Measurements from ENCODE around the gene PIK3R2. TPM values are rescaled to one million over a fixed set of nuclear protein-coding genes. Genes with fewer than 3 reads are reported as not detected.

PIK3R2 gene
- total RNA-seq, 1 donor from 2014 or later, result 24.8 TPM

DNA sequence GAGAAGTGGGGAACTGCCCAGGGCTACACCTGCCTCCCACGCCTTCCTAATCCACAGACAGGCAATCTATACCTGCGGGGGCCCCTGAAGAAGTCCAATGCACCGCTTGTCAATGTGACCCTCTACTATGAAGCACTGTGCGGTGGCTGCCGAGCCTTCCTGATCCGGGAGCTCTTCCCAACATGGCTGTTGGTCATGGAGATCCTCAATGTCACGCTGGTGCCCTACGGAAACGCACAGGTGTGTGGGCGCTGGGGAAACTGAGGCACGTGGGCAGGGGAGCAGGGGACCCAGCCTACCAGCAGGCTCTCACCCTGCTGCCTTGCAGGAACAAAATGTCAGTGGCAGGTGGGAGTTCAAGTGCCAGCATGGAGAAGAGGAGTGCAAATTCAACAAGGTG is 22.0 kb downstream of the PIK3R2 start:
- H3K4me3 ChIP-seq, result peak overlapping the region in 1 of 2 donors; percentile 64
- intact Hi-C loops (cut with DNase I), result no loop called here

DNA sequence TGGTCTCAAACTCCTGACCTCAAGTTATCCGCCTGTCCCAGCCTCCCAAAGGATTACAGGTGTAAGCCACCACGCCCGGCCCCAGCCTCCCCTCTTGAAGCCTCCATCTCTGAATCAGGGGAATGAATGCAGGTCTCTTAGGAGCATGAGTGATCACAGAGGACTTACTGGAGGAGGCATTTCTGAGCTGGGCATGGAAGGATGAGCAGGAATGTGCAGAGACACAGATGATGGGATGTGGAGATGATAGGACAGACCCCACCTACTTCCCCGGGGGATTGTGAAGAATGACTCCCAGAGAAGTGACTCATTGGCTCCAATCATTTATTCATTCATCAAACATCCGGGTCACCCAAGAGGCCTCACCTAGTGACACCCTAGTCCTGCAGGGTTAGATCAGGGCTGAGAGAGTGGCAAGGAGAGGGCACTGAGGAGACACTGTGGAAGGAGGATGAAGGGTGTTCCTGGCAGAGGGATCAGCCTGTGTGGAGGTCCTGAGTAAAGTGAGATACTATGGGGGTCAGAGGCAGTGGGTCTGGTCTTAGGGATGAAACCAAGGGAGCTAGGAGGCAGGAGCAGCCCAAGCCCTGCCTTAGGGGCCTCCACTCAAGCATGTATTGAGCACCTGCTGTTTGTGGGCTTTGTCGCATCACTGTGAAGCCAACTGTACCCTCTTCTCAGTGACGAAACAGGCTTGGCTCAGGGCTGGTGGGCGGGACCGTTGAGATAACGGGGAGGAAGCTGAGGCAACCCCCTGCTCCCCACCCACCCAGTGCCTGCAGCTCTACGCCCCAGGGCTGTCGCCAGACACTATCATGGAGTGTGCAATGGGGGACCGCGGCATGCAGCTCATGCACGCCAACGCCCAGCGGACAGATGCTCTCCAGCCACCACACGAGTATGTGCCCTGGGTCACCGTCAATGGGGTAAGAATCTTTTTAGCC is 23.7 kb downstream of the PIK3R2 start:
- no peaks in the 10 kb centered on the region for H3K36me3 ChIP-seq
- no peak overlapping the region for H3K27ac ChIP-seq
- DNase-seq (ENCODE audit: extremely low spot score in 2 of 2), result peak in 1 of 2 donors; percentile 74
- H3K9me3 ChIP-seq, result no peaks in the 10 kb centered on the region
- intact Hi-C loops (cut with DNase I), result no loop called here
- H3K4me1 ChIP-seq, result peaks cover 16% of the 10 kb centered on the region
- H3K4me3 ChIP-seq, result no peak overlapping the region
- no peak for TF ChIP-seq POLR2AphosphoS5 (IDR thresholded peaks at IDR 0.05; ENCODE audit: insufficient read depth in 1 of 2, low read depth in 1 of 2)
- TF ChIP-seq POLR2A (IDR thresholded peaks at IDR 0.05), result no peak
- TF ChIP-seq, protein P1, sequence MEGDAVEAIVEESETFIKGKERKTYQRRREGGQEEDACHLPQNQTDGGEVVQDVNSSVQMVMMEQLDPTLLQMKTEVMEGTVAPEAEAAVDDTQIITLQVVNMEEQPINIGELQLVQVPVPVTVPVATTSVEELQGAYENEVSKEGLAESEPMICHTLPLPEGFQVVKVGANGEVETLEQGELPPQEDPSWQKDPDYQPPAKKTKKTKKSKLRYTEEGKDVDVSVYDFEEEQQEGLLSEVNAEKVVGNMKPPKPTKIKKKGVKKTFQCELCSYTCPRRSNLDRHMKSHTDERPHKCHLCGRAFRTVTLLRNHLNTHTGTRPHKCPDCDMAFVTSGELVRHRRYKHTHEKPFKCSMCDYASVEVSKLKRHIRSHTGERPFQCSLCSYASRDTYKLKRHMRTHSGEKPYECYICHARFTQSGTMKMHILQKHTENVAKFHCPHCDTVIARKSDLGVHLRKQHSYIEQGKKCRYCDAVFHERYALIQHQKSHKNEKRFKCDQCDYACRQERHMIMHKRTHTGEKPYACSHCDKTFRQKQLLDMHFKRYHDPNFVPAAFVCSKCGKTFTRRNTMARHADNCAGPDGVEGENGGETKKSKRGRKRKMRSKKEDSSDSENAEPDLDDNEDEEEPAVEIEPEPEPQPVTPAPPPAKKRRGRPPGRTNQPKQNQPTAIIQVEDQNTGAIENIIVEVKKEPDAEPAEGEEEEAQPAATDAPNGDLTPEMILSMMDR (IDR thresholded peaks at IDR 0.05), result no peak
- no peaks in the 10 kb centered on the region for H3K27me3 ChIP-seq

More for the DNA sequence above, 22.0 kb downstream of the PIK3R2 start:
- no peaks in the 10 kb centered on the region for H3K27me3 ChIP-seq
- no peaks in the 10 kb centered on the region for H3K36me3 ChIP-seq
- peaks cover 16% of the 10 kb centered on the region for H3K4me1 ChIP-seq
- no peaks in the 10 kb centered on the region for H3K9me3 ChIP-seq
- H3K27ac ChIP-seq, result no peak overlapping the region
- TF ChIP-seq POLR2AphosphoS5 (IDR thresholded peaks at IDR 0.05; ENCODE audit: insufficient read depth in 1 of 2, low read depth in 1 of 2) (no peak), POLR2A (IDR thresholded peaks at IDR 0.05) (no peak)
- TF ChIP-seq, protein P1 (IDR thresholded peaks at IDR 0.05), result no peak
- no peak for DNase-seq (ENCODE audit: extremely low spot score in 2 of 2)

DNA sequence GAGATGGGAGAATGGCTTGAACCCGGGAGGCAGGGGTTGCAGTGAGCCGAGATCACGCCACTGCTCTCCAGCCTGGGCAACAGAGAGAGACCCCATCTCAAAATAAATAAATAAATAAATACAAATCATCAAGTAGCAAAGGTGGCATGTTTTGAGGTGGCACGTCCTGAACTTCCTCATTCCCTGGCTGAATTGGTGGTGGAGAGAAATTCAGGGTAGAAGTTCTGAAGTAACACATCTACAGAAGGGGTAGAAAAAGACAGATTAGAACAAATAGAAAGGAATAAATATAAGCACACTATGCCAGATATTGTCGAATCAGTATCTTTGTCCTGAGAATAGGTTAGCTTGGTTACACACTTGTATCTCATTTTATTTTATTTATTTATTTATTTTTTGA is 27.0 kb downstream of the PIK3R2 start:
- intact Hi-C loops (cut with DNase I), result no loop called here
- no peaks in the 10 kb centered on the region for H3K9me3 ChIP-seq
- H3K27ac ChIP-seq, result no peak overlapping the region
- H3K27me3 ChIP-seq, result no peaks in the 10 kb centered on the region
- H3K4me3 ChIP-seq, result no peak overlapping the region
- H3K4me1 ChIP-seq, result peaks cover under 1% of the 10 kb centered on the region
- TF ChIP-seq POLR2AphosphoS5 (IDR thresholded peaks at IDR 0.05; ENCODE audit: insufficient read depth in 1 of 2, low read depth in 1 of 2) (no peak), POLR2A (IDR thresholded peaks at IDR 0.05) (no peak)
- TF ChIP-seq, protein P1 (IDR thresholded peaks at IDR 0.05), result no peak
- no peak for DNase-seq (ENCODE audit: extremely low spot score in 2 of 2)
- H3K36me3 ChIP-seq, result no peaks in the 10 kb centered on the region

DNA sequence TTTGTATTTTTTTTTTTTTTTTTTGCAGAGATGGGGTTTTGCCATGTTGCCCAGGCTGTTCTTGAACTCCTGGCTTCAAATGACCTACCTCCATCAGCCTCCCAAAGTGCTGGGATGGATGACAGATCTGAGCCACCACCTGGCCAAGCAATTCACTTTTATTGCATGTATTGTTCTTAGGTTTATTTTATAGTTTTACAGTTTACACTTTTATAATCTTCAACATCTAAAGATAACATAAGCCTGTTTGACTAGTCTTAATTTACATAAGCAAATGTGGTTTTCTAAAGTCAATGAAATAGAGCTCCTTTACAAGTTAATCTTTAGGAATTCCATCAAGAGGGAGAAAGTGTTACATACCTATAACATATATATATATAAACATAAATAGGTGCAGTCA is 30.6 kb downstream of the PIK3R2 start:
- no peak for DNase-seq (ENCODE audit: extremely low spot score in 2 of 2)
- TF ChIP-seq, protein P1 (IDR thresholded peaks at IDR 0.05), result no peak
- TF ChIP-seq POLR2A (IDR thresholded peaks at IDR 0.05), result no peak
- TF ChIP-seq POLR2AphosphoS5 (IDR thresholded peaks at IDR 0.05; ENCODE audit: insufficient read depth in 1 of 2, low read depth in 1 of 2), result no peak
- H3K4me3 ChIP-seq, result no peak overlapping the region
- no peaks in the 10 kb centered on the region for H3K9me3 ChIP-seq
- intact Hi-C loops (cut with DNase I), result no loop called here
- no peaks in the 10 kb centered on the region for H3K27me3 ChIP-seq
- no peak overlapping the region for H3K27ac ChIP-seq
- no peaks in the 10 kb centered on the region for H3K4me1 ChIP-seq
- H3K36me3 ChIP-seq, result no peaks in the 10 kb centered on the region

DNA sequence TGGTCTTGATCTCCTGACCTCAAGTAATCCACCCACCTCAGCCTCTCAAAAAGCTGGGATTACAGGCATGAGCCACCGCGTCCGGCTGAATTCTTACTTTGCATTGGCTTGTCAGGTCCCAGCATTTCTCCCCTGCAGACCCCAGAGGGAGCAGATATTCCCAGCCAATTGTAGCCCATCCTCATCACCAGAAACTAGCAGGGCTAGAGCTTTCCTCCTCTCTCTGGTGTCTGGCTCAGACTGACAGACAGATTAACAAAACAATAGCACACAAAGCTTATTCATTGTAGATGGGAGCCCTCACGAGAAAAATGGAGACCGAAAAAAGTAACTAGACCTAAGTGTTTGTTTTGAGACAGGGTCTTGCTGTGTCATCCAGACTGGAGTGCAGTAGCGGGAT is 32.6 kb downstream of the PIK3R2 start:
- Histone ChIP-seq H3K4me3 (no peak overlapping the region), H3K4me1 (no peaks in the 10 kb centered on the region), H3K27ac (no peak overlapping the region), H3K27me3 (no peaks in the 10 kb centered on the region), H3K9me3 (no peaks in the 10 kb centered on the region), H3K36me3 (no peaks in the 10 kb centered on the region)
- DNase-seq (ENCODE audit: extremely low spot score in 2 of 2), result no peak
- TF ChIP-seq POLR2A (IDR thresholded peaks at IDR 0.05), result no peak
- TF ChIP-seq POLR2AphosphoS5 (IDR thresholded peaks at IDR 0.05; ENCODE audit: insufficient read depth in 1 of 2, low read depth in 1 of 2), result no peak
- TF ChIP-seq, protein P1 (IDR thresholded peaks at IDR 0.05), result no peak
- intact Hi-C loops (cut with DNase I), result no loop called here
